ENCODE data around the gene PELI2.

The PELI2 gene

GRCh38 chr14:56145965-56146364 lies 27.8 kb downstream of the PELI2 start:
- no peak overlapping the region for H3K4me3 ChIP-seq (ENCODE audit: low read length in 2 of 2)
- H3K27ac ChIP-seq (replicated peaks; ENCODE audit: low read length), result no peak overlapping the region
- peaks cover 11 to 12% of the 10 kb centered on the region in 2 donors for H3K4me1 ChIP-seq (ENCODE audit: control insufficient read depth in 2 of 2, insufficient read depth in 1 of 2, low read depth in 1 of 2, low read length in 2 of 2)
- no peaks in the 10 kb centered on the region for H3K36me3 ChIP-seq (replicated peaks in 1 of 2; ENCODE audit: control insufficient read depth in 2 of 2, insufficient read depth in 2 of 2, low read length in 2 of 2)
- H2BK120ac ChIP-seq (ENCODE audit: low read depth, low read length), result no peak overlapping the region
- H3K4me2 ChIP-seq (ENCODE audit: insufficient read depth, low read length, poor library complexity, severe bottlenecking), result no peak overlapping the region
- no peak overlapping the region for H2BK12ac ChIP-seq (ENCODE audit: low read length)
- no peak overlapping the region for H2BK5ac ChIP-seq (ENCODE audit: low read length)
- H3K18ac ChIP-seq (ENCODE audit: low read length), result no peak overlapping the region
- H3K79me1 ChIP-seq (ENCODE audit: low read depth, low read length), result peaks cover 3% of the 10 kb centered on the region
- no peak overlapping the region for H3K4ac ChIP-seq (ENCODE audit: low read length)
- no peak overlapping the region for H4K91ac ChIP-seq (ENCODE audit: low read depth, low read length, poor library complexity)
- H3K27me3 ChIP-seq (ENCODE audit: control insufficient read depth in 3 of 3, insufficient read depth in 3 of 3, low read depth in 1 of 3, low read length in 3 of 3), result no peaks in the 10 kb centered on the region
- no peak overlapping the region for H4K8ac ChIP-seq (ENCODE audit: low read depth, low read length)
- no CpG with 5 or more reads among the region's 3 CpGs for WGBS, 2 donors (ENCODE audit: extremely low coverage in 2 of 2, insufficient read length in 2 of 2, insufficient replicate concordance in 1 of 2)
- DNase-seq (ENCODE audit: low spot score), result no peak
- H3K9me3 ChIP-seq (replicated peaks in 1 of 2; ENCODE audit: control insufficient read depth in 2 of 2, insufficient read depth in 1 of 2, low read depth in 1 of 2, low read length in 2 of 2), result no peaks in the 10 kb centered on the region
- no peak overlapping the region for H2AFZ ChIP-seq (ENCODE audit: low read length)
- H2BK15ac ChIP-seq (ENCODE audit: low read length), result no peak overlapping the region
- H3K14ac ChIP-seq (ENCODE audit: low read length), result no peak overlapping the region
- no peak overlapping the region for H3K23ac ChIP-seq (ENCODE audit: low read depth, low read length, poor library complexity)
- no peak overlapping the region for H3K9ac ChIP-seq (ENCODE audit: low read depth, low read length, poor library complexity)
- H2AK5ac ChIP-seq (ENCODE audit: low read depth, low read length), result no peak overlapping the region

GRCh38 chr14:56147449-56147848 lies 29.2 kb downstream of the PELI2 start:
- H3K4me3 ChIP-seq (ENCODE audit: low read length in 2 of 2), result no peak overlapping the region
- no peaks in the 10 kb centered on the region for H3K9me3 ChIP-seq (replicated peaks in 1 of 2; ENCODE audit: control insufficient read depth in 2 of 2, insufficient read depth in 1 of 2, low read depth in 1 of 2, low read length in 2 of 2)
- no peak overlapping the region for H3K23ac ChIP-seq (ENCODE audit: low read depth, low read length, poor library complexity)
- H3K79me1 ChIP-seq (ENCODE audit: low read depth, low read length), result no peaks in the 10 kb centered on the region
- H2BK120ac ChIP-seq (ENCODE audit: low read depth, low read length), result no peak overlapping the region
- no peak overlapping the region for H4K91ac ChIP-seq (ENCODE audit: low read depth, low read length, poor library complexity)
- H3K9ac ChIP-seq (ENCODE audit: low read depth, low read length, poor library complexity), result no peak overlapping the region
- H2AK5ac ChIP-seq (ENCODE audit: low read depth, low read length), result no peak overlapping the region
- H2BK12ac ChIP-seq (ENCODE audit: low read length), result no peak overlapping the region
- no peak overlapping the region for H2BK5ac ChIP-seq (ENCODE audit: low read length)
- no peaks in the 10 kb centered on the region for H3K27me3 ChIP-seq (ENCODE audit: control insufficient read depth in 3 of 3, insufficient read depth in 3 of 3, low read depth in 1 of 3, low read length in 3 of 3)
- H3K4me2 ChIP-seq (ENCODE audit: insufficient read depth, low read length, poor library complexity, severe bottlenecking), result no peak overlapping the region
- no CpG with 5 or more reads among the region's 1 CpG for WGBS, 2 donors (ENCODE audit: extremely low coverage in 2 of 2, insufficient read length in 2 of 2, insufficient replicate concordance in 1 of 2)
- DNase-seq (ENCODE audit: low spot score), result no peak
- no peaks in the 10 kb centered on the region for H3K36me3 ChIP-seq (replicated peaks in 1 of 2; ENCODE audit: control insufficient read depth in 2 of 2, insufficient read depth in 2 of 2, low read length in 2 of 2)
- H3K4ac ChIP-seq (ENCODE audit: low read length), result no peak overlapping the region
- no peak overlapping the region for H3K14ac ChIP-seq (ENCODE audit: low read length)
- no peak overlapping the region for H3K18ac ChIP-seq (ENCODE audit: low read length)
- H3K27ac ChIP-seq (replicated peaks; ENCODE audit: low read length), result no peak overlapping the region
- H2AFZ ChIP-seq (ENCODE audit: low read length), result no peak overlapping the region
- no peak overlapping the region for H4K8ac ChIP-seq (ENCODE audit: low read depth, low read length)
- peaks cover 11 to 12% of the 10 kb centered on the region in 2 donors for H3K4me1 ChIP-seq (ENCODE audit: control insufficient read depth in 2 of 2, insufficient read depth in 1 of 2, low read depth in 1 of 2, low read length in 2 of 2)
- no peak overlapping the region for H2BK15ac ChIP-seq (ENCODE audit: low read length)

- Histone ChIP-seq H3K4me1 (ENCODE audit: control insufficient read depth in 2 of 2, insufficient read depth in 1 of 2, low read depth in 1 of 2, low read length in 2 of 2) (peaks cover 11 to 12% of the 10 kb centered on the region in 2 donors), H4K91ac (ENCODE audit: low read depth, low read length, poor library complexity) (no peak overlapping the region), H2BK5ac (ENCODE audit: low read length) (no peak overlapping the region), H4K8ac (ENCODE audit: low read depth, low read length) (no peak overlapping the region), H3K27ac (replicated peaks; ENCODE audit: low read length) (no peak overlapping the region), H3K4ac (ENCODE audit: low read length) (no peak overlapping the region), H2AK5ac (ENCODE audit: low read depth, low read length) (no peak overlapping the region), H3K23ac (ENCODE audit: low read depth, low read length, poor library complexity) (no peak overlapping the region), H3K79me1 (ENCODE audit: low read depth, low read length) (no peaks in the 10 kb centered on the region), H3K14ac (ENCODE audit: low read length) (no peak overlapping the region), H2AFZ (ENCODE audit: low read length) (no peak overlapping the region), H3K4me2 (ENCODE audit: insufficient read depth, low read length, poor library complexity, severe bottlenecking) (no peak overlapping the region), H2BK12ac (ENCODE audit: low read length) (no peak overlapping the region), H3K18ac (ENCODE audit: low read length) (peak overlapping the region; percentile 27), H3K9ac (ENCODE audit: low read depth, low read length, poor library complexity) (no peak overlapping the region), H2BK120ac (ENCODE audit: low read depth, low read length) (no peak overlapping the region), H3K4me3 (ENCODE audit: low read length in 2 of 2) (no peak overlapping the region), H2BK15ac (ENCODE audit: low read length) (no peak overlapping the region), H3K9me3 (replicated peaks in 1 of 2; ENCODE audit: control insufficient read depth in 2 of 2, insufficient read depth in 1 of 2, low read depth in 1 of 2, low read length in 2 of 2) (no peaks in the 10 kb centered on the region), H3K36me3 (replicated peaks in 1 of 2; ENCODE audit: control insufficient read depth in 2 of 2, insufficient read depth in 2 of 2, low read length in 2 of 2) (no peaks in the 10 kb centered on the region), H3K27me3 (ENCODE audit: control insufficient read depth in 3 of 3, insufficient read depth in 3 of 3, low read depth in 1 of 3, low read length in 3 of 3) (no peaks in the 10 kb centered on the region)
- WGBS, 2 donors (ENCODE audit: extremely low coverage in 2 of 2, insufficient read length in 2 of 2, insufficient replicate concordance in 1 of 2), result no CpG with 5 or more reads among the region's 3 CpGs
- DNase-seq (ENCODE audit: low spot score), result no peak
These were observed 30.0 kb downstream of the PELI2 start for GRCh38 chr14:56147986-56148901.

- H3K79me1 ChIP-seq (ENCODE audit: low read depth, low read length), result no peaks in the 10 kb centered on the region
- H4K91ac ChIP-seq (ENCODE audit: low read depth, low read length, poor library complexity), result no peak overlapping the region
- H3K4me3 ChIP-seq (ENCODE audit: low read length in 2 of 2), result no peak overlapping the region
- no peak overlapping the region for H4K8ac ChIP-seq (ENCODE audit: low read depth, low read length)
- H3K36me3 ChIP-seq (replicated peaks in 1 of 2; ENCODE audit: control insufficient read depth in 2 of 2, insufficient read depth in 2 of 2, low read length in 2 of 2), result no peaks in the 10 kb centered on the region
- H2AFZ ChIP-seq (ENCODE audit: low read length), result no peak overlapping the region
- H3K23ac ChIP-seq (ENCODE audit: low read depth, low read length, poor library complexity), result no peak overlapping the region
- H3K9ac ChIP-seq (ENCODE audit: low read depth, low read length, poor library complexity), result no peak overlapping the region
- H2BK12ac ChIP-seq (ENCODE audit: low read length), result no peak overlapping the region
- no peaks in the 10 kb centered on the region for H3K27me3 ChIP-seq (ENCODE audit: control insufficient read depth in 3 of 3, insufficient read depth in 3 of 3, low read depth in 1 of 3, low read length in 3 of 3)
- WGBS, 2 donors (ENCODE audit: extremely low coverage in 2 of 2, insufficient read length in 2 of 2, insufficient replicate concordance in 1 of 2), result no CpG with 5 or more reads among the region's 4 CpGs
- no peak overlapping the region for H2BK120ac ChIP-seq (ENCODE audit: low read depth, low read length)
- no peak overlapping the region for H2BK15ac ChIP-seq (ENCODE audit: low read length)
- no peak overlapping the region for H3K4ac ChIP-seq (ENCODE audit: low read length)
- H2BK5ac ChIP-seq (ENCODE audit: low read length), result no peak overlapping the region
- peaks cover 11 to 12% of the 10 kb centered on the region in 2 donors for H3K4me1 ChIP-seq (ENCODE audit: control insufficient read depth in 2 of 2, insufficient read depth in 1 of 2, low read depth in 1 of 2, low read length in 2 of 2)
- no peak for DNase-seq (ENCODE audit: low spot score)
- H2AK5ac ChIP-seq (ENCODE audit: low read depth, low read length), result no peak overlapping the region
- no peak overlapping the region for H3K14ac ChIP-seq (ENCODE audit: low read length)
- no peak overlapping the region for H3K4me2 ChIP-seq (ENCODE audit: insufficient read depth, low read length, poor library complexity, severe bottlenecking)
- H3K9me3 ChIP-seq (replicated peaks in 1 of 2; ENCODE audit: control insufficient read depth in 2 of 2, insufficient read depth in 1 of 2, low read depth in 1 of 2, low read length in 2 of 2), result no peaks in the 10 kb centered on the region
- no peak overlapping the region for H3K18ac ChIP-seq (ENCODE audit: low read length)
- H3K27ac ChIP-seq (replicated peaks; ENCODE audit: low read length), result no peak overlapping the region
These were observed 30.9 kb downstream of the PELI2 start for GRCh38 chr14:56149151-56149550.
